Activated CD4-positive, alpha-beta T cell treated with anti-CD3 and anti-CD28 coated beads for 24 hours (primary cell): ENCODE results near the gene PTPRA.
"Not testable (repeated sequence)": the region's sequence is repeated elsewhere in the genome, so short reads cannot be mapped to it uniquely, and the experiment has no call there.

Source experiments
- DNase-seq, 2 donors: peaks; one replicate each; pipeline ENCODE4 v3.0.0-alpha.2; 2020; ENCODE audit warnings: low read depth in 2 of 2

PTPRA gene

DNA sequence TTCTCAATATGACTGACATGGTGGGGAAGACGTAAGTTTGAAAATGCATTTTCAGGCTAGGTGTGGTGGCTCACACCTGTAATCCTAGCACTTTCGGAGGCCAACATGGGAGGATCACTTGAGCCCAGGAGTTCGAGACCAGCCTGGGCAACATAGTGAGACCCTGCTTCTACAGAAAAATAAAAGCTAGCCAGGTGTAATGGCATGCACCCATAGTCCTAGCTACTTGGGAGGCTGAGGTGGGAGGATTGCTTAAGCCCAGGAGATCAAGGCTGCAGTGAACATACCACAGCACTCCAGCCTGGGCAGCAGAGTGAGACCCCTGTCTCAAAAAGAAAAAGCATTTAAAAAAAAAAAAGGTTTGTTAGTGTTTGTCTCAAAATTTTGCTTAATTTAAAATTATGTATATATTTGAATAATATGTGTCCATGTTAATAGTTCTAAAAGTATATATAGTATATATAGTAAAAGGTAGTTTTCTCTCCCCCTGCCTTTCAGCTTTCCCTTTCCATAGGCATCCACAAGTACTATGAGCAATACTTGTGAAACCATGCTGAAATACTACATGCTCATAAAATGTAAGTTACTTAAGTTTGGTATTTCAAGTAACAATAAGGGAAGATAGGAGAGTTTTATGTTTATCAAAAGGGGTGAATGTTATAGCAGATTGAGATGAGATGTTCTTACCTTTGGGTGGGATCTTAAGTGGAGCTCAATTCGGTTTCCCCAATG, 15.1 kb downstream of the PTPRA start:
- DNase-seq, result no peak

DNA sequence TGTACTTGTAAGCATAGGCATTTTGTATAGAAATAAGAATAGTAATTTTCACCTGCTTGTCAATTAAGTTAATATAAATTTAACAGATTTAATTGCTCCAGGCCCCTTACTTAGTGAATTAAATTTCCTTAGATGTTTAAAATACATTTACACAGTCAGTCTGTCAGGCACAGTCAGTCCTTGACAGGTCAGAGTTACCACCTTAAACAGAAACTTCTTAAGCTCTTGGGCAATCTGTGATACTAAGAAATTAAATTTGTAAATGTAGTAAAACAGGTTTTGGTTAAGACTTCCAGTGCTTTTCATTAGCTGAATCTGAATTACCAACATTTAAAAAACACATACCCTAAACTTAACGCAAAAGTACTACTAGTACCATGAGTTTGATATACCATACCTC, 15.9 kb downstream of the PTPRA start:
- DNase-seq, result no peak

DNA sequence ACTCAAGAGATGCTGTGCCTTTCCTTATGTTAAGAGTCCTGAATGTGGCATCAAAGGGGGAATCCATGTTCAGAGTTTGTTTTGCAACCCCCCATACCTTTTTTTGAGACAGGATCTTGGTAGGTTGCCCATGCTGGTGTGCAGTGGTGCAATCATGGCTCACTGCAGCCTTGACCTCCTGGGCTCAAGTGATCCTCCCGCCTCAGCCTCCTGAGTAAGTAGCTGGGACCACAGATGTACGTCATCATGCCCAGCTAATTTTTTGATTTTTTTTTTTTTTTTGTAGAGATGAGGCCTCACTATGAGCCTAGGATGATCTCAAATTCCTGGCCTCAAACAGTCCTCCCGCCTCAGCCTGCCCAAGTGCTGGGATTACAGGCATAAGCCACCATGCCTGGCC, 16.5 kb downstream of the PTPRA start:
- DNase-seq, result no peak

DNA sequence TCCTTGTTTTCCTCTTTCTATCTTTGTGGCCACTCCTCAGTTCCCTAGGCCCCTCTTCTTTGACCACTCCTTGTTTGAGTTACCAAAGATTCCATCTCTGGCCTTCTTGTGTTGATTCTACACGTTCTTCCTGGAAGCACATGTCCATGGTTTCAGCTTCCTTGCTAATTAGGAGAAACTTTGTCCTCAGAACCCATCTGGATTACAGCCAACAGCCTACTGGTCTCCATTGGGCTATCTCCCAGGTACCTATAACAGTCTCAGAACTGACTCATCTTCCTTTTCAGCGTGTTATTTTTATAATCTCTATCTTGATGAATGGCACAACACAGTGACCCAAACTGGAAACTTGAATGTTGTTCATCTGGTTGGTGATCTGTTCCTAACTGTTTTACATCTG, 17.5 kb downstream of the PTPRA start:
- DNase-seq, result no peak

DNA sequence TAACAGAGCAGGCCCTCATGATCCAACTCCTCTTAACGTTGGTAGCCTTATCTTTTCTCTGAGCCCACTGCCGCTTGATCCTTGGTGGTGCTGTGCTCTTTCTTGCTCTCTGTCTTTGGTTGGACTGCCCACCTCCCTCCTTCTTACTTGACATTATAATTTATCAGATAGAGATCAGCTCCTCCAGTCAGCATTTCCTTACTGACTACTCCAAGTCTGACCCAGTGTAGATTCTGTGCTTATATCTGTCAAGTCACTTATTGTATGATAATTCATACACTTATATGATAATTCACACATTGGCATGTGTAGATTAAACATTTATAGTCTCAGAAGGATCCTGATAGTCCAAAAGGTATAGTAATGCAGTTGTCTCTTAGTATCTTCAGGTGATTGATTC, 18.1 kb downstream of the PTPRA start:
- no peak for DNase-seq

DNA sequence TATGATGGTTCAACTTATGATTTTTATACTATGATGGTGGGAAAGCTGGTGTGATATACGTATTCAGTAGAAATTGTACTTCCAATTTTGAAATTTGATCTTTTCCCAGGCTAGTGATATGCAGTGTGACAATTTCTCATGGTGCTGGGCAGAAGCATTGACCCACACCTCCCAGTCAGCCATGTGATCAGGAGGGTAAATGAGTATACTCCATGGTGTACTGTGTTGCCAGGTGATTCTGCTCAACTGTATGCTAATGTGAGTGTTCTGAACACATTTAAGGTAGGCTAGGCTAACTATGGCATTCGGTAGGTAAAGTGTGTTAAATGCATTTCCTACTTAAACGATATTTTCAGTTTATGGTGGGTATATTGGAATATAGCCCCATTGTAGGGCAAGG, 19.1 kb downstream of the PTPRA start:
- DNase-seq, result no peak

DNA sequence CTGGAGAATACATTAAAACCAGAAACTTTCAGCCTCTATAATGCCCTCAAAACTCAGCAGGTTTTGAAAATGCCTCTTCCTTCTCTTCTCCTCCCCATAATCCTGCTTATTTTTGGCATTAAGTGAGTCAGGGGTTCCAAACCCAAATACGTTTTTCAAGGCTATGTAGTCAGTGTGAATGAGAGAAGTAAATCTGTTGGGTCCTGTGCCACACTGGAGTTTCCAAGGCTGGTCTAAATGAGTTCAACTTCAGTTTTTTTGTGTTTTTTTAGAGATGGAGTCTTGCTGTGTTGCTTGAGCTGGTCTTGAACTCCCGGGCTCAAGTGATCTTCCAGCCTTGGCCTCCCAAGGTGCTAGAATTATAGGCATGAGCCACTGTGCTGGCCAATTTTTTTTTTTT, 20.9 kb downstream of the PTPRA start:
- DNase-seq, result no peak

DNA sequence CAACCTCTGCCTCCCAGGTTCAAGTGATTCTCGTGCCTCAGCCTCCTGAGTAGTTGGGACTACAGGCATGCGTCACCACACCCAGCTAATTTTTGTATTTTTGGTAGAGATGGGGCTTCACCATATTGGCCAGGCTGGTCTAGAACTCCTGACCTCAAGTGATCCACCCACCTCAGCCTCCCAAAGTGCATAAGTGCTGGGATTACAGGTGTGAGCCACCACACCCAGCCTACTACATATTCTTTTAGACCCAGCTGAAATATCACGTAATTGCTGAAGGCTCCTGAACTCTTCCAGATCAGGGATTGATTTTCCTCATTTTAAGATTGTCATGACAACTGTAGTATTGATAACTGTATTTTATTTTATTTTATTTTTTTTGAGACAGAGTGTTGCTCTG, 21.9 kb downstream of the PTPRA start:
- not testable (repeated sequence) for DNase-seq

DNA sequence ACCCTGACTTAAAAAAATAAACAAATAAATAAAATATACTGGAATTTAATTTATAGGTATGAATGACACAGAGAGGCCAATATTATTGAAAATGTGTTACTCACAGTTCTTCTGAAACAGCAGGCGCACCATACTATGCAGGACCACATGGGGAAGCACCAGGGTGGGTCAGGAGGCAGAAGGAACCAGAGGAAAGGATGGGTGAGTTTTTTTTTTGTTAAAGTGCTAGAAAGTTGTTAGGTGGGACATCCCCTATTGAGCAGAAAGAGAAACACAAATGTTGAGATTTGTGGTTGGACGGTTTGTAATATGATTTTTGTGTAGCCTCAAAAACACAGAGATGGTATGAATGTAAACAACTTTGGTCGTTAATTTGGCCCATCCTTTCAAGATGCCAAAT, 26.0 kb downstream of the PTPRA start:
- no peak for DNase-seq

DNA sequence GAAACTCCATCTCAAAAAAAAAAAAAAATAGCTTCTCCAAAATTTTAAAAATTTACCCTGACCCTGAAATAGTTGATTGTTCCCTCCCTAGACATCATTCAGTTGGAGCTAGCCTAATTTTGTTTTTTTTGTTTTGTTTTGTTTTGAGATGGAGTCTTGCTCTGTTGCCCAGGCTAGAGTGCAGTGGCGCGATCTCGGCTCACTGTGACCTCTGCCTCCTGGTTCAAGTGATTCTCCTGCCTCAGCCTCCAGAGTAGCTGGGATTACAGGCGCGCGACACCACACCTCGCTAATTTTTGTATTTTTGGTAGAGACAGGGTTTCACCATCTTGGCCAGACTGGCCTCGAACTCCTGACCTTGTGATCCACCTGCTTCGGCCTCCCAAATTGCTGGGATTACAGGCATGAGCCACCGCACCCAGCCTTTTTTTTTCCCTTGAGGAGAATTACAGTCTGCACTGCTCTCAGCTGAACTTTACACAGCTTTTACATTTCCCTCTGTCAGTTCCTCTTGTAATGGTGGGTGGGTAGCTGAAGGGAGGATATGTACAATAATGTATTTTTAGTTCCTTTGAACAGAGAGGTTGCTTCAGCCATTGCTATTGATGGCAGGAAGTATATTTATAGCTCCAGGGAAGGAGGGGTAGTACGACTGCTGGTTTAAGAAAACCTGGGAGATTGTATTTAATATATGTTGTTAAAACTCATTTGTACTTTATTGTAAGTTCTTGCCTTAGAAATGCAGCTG, 27.7 kb downstream of the PTPRA start:
- DNase-seq, result no peak

DNA sequence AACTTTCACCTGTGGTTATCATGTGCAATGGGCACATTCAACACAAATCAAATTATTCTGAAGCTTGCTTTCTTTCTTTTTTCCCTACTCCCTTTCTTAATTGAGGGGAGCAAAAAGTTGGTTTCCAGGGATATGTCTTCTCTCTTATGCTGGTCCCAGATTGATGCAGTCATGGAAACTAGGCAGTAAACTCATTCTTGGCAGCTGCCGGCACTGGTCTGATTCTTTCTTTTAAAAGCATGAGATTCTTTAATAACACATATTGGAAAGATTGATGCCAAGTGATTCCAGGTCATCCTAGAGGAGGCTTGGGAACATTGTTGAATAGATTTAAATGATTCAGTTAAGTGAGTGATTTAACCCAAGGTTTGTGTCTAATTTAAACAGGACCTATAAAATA, 29.0 kb downstream of the PTPRA start:
- no peak for DNase-seq

DNA sequence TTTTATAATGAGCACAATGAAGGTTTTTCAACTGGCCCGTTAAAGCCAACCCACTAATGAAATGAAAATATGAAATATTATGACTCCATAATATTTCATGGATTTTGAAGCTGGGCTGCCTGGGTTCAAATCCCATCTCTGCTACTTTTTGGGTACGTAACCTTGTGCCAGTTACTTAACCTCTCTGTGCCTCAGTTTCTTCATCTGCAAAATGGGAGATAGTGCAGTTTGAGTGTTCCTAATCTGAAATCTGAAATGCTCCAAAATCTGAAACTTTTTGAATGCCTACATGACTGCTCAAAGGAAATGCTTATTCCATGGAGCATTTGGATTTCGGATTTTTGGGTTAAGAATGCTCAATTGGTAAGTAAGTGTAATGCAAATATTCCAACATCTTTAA, 29.5 kb downstream of the PTPRA start:
- DNase-seq, result no peak

DNA sequence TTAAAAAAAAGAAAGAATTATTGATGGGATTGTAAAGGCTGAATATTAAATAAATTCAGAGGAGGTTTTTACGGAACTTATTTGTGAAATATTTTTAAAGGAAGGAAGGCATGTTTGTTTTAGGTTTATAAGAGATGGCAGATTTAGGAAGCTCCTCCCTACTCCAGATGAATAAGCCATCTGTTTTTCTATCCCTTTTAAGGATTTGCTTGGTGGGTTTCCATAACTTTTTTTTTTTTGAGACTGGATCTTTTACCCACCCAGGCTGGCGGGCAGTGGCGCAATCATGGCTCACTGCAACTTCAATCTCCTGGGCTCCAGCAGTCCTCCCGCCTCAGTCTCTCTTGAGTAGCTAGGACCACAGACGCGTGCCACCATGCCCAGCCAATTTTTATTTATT, 30.4 kb downstream of the PTPRA start:
- DNase-seq, result no peak

DNA sequence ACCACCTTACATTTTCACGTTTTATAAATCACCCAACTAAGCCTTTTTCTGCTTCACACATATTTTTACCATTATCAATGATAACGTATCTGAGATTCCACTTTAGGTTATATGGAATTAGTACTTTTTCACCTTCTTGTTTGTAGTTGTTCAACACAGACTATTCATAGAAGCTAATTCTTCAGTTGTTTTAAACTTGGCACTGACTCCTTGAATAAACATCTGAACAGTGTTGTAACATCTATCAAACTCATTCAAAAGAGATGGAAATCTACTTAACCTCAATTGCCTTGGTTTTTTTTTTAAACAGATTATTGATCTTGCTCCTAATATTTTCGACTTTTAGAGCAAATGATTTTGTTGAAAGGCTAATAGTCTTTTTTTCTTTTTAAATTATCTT, 34.2 kb downstream of the PTPRA start:
- DNase-seq, result no peak

DNA sequence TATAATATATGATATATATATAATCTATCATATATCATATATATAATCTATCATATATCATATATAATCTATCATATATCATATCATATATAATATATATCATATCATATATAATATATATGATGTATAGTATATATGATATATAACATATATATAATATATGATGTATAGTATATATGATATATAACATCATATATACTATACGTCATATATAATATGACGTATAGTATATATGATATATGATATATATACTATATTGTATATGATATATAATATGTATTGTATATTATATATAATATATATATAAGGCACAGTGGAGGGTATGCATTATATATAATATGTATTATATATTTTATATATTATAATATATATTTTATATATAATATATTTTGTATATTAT, 36.7 kb downstream of the PTPRA start:
- DNase-seq, result no peak

DNA sequence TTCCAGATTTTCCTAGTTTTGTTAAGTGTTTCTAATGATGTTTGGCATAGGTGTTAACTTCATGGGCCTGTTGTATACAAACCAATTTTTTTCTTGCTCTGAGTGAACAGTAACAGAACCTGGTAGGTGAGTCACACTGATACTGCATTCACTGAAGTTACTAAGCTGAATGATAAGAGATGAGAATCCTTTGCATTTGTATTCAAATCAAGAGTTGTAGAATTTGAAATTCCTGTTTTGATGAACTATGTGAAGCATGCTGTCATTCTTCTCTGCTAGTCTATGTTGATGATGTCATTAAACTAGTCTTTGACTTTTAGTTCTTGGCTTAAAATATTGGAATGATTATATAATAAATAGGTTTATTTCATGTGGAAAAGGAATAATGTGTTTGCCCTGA, 37.9 kb downstream of the PTPRA start:
- no peak for DNase-seq

DNA sequence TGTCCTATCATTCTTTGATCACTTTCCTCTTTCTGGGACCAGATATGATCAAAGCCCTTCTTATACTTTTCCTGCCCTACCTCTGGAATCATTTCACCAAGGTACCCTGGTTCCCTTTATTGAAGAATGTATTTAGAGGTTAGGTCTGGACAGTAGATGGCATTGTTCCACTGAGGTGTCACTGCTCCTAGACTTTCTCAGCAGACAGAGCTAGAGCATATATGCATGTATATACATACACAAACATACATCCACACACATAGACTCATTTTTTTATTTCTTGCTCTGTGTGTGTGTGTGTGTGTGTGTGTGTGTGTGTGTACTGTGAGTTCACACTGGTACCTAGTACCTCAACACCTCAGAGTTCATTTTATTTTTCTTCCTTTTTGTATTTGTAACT, 40.9 kb downstream of the PTPRA start:
- DNase-seq, result no peak

DNA sequence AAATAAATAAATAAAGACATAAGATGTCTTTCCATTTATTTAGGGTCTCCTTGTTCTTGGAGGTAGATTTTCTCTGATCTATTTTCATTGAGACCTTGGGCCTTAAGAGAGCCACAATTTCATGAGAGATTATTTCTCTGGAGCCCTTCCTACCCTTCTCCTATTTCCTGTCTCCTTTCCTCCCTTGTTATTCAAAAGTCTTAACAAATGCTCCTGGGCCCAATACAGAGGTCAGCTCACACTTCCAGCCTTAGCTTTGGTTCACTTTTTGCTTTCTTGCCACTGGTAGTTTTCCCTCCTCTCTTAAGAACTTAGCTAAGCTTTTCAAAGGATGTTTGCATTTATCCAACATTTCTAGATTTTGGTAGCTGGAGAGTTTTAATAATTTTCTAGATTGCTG, 44.0 kb downstream of the PTPRA start:
- no peak for DNase-seq

DNA sequence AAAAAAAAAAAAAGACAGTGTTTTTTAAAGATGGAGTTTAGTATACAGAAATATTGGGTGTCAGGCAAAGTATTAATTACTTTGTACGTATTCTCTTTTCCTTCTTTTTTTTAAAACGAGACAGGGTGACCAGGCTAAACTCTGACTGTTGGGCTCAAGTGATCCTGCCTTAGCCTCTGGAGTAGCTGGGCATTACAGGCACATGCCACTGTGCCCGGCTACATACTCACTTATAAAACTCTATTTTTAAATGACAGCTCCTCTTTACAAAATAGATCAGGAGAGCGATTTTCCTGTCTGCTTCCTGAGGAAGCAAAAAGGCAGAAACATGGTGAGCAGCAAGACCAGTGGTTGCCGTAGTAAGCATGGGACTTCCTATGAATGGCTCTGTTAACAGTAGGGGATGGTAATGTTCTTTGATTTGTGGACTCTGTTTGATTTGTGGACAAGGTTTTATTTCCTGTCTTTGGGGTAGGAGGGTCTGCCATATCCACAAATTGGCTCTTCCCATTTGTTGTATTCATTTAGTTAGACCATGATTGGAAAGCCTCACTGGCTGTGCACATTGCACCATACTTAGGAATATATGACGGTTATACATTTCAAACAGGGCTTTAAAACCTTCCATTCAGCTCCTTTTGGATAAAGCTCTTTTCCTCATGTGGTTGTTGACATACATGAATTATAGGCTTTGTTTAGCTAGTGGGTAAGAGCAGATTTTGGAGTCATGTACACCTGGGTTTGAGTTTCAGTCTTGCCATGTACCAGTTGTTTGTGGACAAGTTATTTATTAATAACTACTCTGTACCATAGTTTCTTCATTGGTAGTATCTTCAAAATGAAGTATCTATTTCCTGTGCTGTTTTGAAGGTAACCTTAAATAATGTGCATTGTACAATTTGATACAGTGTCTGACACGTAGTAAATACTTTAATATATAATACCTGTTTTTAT, 45.1 kb downstream of the PTPRA start:
- DNase-seq, result no peak

DNA sequence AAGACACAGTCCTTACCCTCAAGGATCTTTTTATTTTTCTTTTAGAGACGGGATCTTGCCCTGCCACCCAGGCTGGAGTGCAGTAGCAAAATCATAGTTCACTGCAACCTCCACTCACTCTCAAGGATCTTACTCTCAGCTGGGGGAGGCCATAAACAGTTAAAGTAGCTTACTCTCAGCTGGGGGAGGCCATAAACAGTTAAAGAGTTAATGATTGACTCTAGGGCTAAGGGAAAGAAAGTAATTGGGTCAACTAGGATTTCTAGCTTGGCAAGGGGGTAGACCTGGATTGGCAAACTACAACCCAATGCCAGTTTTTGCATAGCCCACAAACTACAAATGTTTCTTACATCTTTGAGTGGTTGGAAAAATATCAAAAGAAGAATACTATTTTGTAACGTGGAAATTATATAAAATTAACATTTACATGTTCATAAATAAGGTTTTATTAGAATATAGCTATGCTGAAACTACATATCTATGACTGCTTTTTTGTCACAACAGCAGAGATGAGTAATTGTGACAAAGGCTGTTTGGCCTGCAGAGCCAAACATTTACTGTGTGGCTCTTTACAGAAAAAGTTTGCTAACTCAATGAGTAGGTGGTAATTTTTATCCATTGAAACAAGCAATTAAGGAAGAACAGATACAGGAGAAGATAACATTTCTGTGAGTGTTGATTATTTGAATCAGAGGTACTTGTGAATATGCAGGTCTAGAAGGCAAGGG, 46.4 kb downstream of the PTPRA start:
- DNase-seq, result no peak

DNA sequence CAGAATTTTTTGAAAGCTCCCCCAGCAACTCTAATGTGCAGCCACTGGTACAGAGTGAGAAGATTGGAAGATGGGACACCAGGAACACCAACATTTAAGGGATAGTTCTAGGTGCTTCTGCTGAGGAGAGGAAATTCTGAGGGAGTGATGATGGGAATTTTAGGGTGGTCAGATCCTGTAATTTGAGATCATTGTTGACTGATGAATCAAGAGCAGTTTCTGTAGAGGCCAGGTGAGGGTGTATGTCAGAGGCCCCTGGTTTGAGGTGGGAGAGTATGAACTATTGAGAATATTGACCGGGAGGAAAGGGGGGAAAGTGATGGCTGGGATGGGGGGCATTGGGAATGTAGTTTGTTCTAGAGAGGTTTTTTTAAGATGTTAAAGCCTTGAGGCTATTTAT, 47.2 kb downstream of the PTPRA start:
- no peak for DNase-seq

DNA sequence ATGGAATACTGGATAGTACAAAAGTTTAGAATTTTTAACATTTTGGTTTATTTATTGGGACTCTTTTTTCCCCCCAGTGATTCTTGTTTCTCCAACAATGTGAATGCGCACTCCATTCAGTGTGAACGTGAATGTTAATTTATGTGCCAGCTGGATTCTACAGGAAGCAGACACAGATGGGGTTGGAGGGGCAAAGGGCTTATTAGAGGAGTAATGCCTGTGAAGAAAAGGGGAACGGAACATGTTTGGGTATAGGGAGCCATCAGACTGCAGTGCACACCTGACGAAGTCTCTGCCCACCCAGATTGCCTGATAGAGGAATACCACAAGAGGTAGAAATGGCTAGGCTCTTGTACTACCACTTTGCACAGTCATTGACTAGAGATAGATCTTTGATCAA, 48.2 kb downstream of the PTPRA start:
- no peak for DNase-seq
